Right atrium auricular region (tissue), 2 donors: ENCODE data around the gene PRSS56. TPM values are rescaled to one million over a fixed set of nuclear protein-coding genes. Genes with fewer than 3 reads are reported as not detected.

Experiments
- DNase-seq: peaks from one replicate; pipeline ENCODE4 v3.0.0-alpha.2; 2019; ENCODE audit warnings: low spot score
- H3K27ac ChIP-seq, 2 donors: fragments of 200-600 bp; sonication (generic); 1 replicate in 1 of 2; 2 replicates in 1 of 2; pipeline ENCODE4 v1.5.1; 2016 to 2019
- H3K27me3 ChIP-seq, 2 donors: fragments of 200-600 bp; sonication (generic); one replicate each; pipeline versions ENCODE4 v1.5.1 to v1.6.0; 2017 to 2019
- H3K36me3 ChIP-seq: fragments of 200-600 bp; sonication (generic); one replicate; pipeline ENCODE4 v1.5.1; 2016
- H3K4me1 ChIP-seq, 2 donors: fragments of 200-600 bp; sonication (generic); one replicate each; pipeline versions ENCODE4 v1.5.1 to v1.6.0; 2017 to 2019
- H3K4me3 ChIP-seq, 2 donors: fragments of 200-600 bp; sonication (generic); 1 replicate in 1 of 2; 2 replicates in 1 of 2; pipeline ENCODE4 v1.5.1; 2017 to 2019; ENCODE audit warnings: mild to moderate bottlenecking in 1 of 2, moderate library complexity in 1 of 2
- H3K9me3 ChIP-seq, 2 donors: fragments of 200-600 bp; sonication (generic); one replicate each; pipeline ENCODE4 v1.5.1; 2019
- total RNA-seq, 2 donors: library from RNA; depleted of rRNA; stranded (reverse); fragments of >200 nt; gene quantifications; one replicate each; pipeline ENCODE4 v1.1.0, GENCODE V29; 2016
- TF ChIP-seq, protein P1 (sequence below), 2 donors: fragments of 200-600 bp; sonication (generic); IDR thresholded peaks; one replicate each; pipeline ENCODE4 v1.5.1; 2019; ENCODE audit warnings: antibody characterized with exemption in 2 of 2

Gene PRSS56
- total RNA-seq, 2 donors from 2014 or later, result 0.20 TPM; not detected in 1

DNA sequence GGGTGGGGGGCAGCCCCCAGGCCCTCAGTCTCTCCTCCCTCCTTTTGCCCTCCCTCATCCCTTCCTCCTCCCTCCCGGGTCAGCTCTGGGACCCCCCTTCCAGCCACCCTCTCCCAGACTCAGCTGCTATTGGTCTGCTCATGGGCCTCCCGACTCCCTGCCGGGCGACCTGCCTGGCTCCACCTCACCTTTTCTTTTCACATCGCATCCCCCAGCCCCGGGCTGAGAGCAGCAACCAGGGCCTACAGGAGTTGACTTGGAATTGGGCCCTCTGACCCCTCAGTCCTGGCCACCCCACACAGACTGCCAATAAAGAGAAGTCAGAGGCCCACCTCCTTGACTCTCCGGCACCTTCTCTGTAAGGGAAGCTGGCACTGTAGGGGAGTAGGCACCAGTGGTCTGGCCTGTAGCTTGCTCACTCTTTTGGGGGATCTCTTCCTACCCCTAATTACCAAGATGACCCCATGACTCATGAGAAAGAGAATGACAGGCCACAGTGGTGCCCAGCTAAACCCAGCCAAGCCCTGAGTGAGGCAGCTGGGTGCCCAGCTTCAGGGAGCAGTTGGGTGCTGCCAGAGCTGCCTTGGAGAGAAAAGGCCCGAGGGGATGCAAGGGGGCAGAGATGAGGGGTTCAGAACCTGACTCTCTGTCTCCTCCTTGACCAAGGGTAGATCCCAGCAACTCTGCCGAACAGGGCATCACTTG is 30.5 kb upstream of the PRSS56 start:
- TF ChIP-seq, protein P1, sequence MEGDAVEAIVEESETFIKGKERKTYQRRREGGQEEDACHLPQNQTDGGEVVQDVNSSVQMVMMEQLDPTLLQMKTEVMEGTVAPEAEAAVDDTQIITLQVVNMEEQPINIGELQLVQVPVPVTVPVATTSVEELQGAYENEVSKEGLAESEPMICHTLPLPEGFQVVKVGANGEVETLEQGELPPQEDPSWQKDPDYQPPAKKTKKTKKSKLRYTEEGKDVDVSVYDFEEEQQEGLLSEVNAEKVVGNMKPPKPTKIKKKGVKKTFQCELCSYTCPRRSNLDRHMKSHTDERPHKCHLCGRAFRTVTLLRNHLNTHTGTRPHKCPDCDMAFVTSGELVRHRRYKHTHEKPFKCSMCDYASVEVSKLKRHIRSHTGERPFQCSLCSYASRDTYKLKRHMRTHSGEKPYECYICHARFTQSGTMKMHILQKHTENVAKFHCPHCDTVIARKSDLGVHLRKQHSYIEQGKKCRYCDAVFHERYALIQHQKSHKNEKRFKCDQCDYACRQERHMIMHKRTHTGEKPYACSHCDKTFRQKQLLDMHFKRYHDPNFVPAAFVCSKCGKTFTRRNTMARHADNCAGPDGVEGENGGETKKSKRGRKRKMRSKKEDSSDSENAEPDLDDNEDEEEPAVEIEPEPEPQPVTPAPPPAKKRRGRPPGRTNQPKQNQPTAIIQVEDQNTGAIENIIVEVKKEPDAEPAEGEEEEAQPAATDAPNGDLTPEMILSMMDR (IDR thresholded peaks at IDR 0.05), result no peak
- Histone ChIP-seq H3K36me3 (no peaks in the 10 kb centered on the region), H3K4me3 (no peak overlapping the region), H3K27ac (no peak overlapping the region), H3K4me1 (peaks cover 0 to 18% of the 10 kb centered on the region in 2 donors), H3K9me3 (no peaks in the 10 kb centered on the region), H3K27me3 (peaks cover 5 to 8% of the 10 kb centered on the region in 2 donors)
- no peak for DNase-seq

DNA sequence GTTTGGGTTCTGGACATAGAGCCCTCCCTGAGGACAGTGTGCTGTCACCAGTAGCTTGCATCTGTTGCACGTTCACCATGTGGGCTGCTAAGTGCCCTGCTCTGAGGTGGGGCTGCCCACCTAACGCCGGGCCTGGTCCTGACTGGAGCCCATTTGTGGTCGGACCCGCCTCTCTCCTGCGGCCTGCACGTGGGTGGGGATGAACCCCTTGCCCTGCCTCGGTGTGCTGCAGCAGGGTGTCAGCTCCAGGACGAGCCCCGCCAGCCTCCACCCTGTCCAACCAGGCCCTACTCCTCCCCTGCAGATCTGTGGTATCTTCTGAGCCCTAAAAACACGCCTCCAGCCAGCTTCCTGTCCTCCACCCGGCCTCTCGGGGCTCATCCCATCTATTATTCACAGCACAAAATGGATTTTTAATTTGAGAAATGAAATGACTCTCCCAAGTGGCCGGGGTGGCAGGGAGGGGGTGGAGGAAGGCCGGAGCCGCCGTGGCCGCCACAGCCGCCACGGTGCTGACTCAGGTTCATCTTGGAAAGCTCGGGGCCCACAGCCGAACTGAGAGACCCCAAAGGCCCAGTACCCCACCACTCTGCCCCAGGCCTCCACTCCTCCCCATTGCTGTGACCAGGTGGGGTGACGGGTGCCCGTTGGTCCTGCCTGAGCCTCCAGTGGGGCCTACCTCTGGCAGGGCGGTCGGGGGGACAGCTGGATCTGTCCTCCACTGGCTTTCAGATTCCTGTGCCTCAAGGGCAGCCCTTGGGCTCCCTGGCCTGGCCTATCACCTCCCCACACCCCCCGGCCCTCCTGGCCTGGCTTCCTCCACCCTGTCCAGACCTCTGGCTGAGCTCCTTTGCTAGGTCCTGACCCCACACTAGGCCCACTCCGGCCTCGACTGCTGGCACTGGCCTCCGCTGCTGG is 29.7 kb upstream of the PRSS56 start:
- peaks cover 4 to 8% of the 10 kb centered on the region in 2 donors for H3K27me3 ChIP-seq

DNA sequence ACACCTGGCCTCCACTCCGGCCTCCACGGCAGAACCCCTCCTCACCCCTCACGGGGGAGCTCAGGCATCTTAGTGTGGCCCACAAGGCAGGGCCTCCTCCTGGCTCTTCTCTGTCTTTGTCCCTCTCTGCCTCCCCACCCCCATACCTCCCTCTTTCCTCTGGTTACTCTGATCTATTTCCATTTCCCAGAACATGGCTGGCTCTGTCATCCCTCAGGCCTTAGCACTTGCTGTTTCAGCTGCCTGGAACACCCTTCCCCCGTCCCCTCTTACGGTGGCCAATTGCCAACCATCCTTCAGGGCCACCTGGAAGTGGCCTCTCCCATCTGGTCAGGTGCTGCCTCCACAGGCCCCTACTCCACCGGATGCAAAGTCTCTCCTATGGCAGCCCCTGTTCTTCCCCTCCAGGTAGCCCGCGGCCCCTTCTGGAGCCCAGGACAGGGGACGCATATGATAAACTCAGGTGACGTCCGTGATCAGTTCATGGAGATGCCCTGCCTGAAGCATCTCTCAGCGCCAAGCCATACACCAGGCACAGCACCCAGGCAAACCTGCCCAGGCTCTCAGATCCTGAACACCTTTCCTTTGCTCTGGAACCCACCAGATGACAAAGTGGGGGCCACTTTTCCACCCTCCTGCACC is 28.9 kb upstream of the PRSS56 start:
- Histone ChIP-seq H3K36me3 (no peaks in the 10 kb centered on the region), H3K27ac (no peak overlapping the region), H3K4me3 (no peak overlapping the region)

More for the DNA sequence above, 29.7 kb upstream of the PRSS56 start:
- Histone ChIP-seq H3K4me1 (peaks cover 0 to 16% of the 10 kb centered on the region in 2 donors), H3K36me3 (no peaks in the 10 kb centered on the region), H3K27ac (no peak overlapping the region), H3K4me3 (no peak overlapping the region), H3K9me3 (no peaks in the 10 kb centered on the region)
- TF ChIP-seq, protein P1 (IDR thresholded peaks at IDR 0.05), result no peak
- DNase-seq, result no peak

DNA sequence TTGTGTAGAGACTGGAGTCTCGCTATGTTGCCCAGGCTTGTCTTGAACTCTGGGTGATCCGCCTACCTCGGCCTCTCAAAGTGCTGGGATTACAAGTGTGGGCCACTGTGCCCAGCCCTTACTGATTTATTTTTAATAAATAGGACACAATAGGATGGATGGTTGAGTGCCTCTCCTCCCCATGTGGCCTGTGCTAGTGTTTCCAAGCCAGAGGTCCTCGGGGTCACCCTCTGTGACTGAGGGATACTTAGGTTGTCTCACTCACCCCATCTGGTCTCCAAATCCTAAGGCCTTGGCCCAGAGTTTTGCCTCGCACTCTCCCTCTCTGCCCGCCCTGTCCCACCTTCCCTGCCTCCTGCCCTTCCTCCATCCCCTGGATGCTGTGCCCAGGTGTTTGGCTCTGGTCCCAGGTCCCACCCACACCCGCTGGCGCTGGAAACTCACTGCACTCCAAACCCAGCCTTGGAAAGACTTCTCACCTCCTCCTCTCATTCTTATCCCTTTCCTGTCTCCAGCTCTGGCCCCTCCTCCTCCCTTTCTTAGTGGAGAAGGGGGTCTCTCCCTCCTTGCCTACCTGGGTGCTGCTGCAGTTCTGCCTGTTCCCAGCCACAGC is 27.8 kb upstream of the PRSS56 start:
- Histone ChIP-seq H3K27me3 (no peaks in the 10 kb centered on the region), H3K36me3 (no peaks in the 10 kb centered on the region), H3K27ac (no peak overlapping the region), H3K9me3 (no peaks in the 10 kb centered on the region), H3K4me1 (peaks cover 0 to under 1% of the 10 kb centered on the region in 2 donors), H3K4me3 (no peak overlapping the region)
- no peak for DNase-seq
- TF ChIP-seq, protein P1 (IDR thresholded peaks at IDR 0.05), result no peak

More for the DNA sequence above, 28.9 kb upstream of the PRSS56 start:
- Histone ChIP-seq H3K9me3 (no peaks in the 10 kb centered on the region), H3K27me3 (peaks cover 0 to 7% of the 10 kb centered on the region in 2 donors), H3K4me1 (peaks cover 0 to 10% of the 10 kb centered on the region in 2 donors)
- TF ChIP-seq, protein P1 (IDR thresholded peaks at IDR 0.05), result no peak
- DNase-seq, result no peak

DNA sequence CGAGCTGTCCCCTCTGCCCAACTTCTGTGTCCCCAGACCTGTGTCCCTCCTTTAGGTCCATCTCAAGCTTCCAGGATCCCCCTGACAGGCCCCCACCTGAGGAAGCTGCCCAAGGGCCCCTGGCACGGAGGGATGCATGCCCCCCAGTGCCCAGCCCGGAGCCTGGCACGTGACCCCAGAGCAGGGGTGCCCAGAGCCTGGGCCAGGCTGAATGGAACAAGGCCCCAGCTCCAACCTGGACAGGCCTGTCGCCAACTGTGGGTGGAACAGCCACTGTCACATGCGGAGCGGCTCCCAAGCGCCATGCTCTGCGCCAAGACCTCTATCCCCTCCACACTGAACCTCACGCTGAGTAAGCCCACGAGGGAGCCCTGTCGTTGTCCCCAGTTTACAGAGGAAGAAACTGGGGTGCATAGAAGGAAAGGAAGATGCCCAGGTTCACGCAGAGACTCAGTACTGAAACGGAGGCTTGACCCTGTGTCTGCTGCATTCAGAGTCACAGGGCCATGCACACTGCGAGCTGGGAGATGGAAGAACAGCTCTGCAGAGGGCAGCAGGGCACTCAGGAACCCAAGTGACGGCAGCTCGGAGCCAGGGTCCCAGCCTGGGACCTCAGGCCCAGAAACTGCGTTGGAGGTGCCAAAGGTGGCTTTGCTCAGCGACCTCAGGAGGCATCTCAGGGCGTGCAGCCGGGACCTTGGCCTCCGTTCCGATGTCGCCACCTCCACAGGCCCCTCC is 27.1 kb upstream of the PRSS56 start:
- no peak for DNase-seq
- Histone ChIP-seq H3K36me3 (no peaks in the 10 kb centered on the region), H3K27ac (no peak overlapping the region), H3K4me1 (no peaks in the 10 kb centered on the region), H3K4me3 (no peak overlapping the region), H3K27me3 (no peaks in the 10 kb centered on the region), H3K9me3 (no peaks in the 10 kb centered on the region)
- TF ChIP-seq, protein P1 (IDR thresholded peaks at IDR 0.05), result no peak
